ENCODE results near the gene CLEC4D. TPM values are rescaled to one million over a fixed set of nuclear protein-coding genes. Genes with fewer than 3 reads are reported as not detected.
"Not testable (repeated sequence)": the region's sequence is repeated elsewhere in the genome, so short reads cannot be mapped to it uniquely, and the experiment has no call there.

Gene CLEC4D
- total RNA-seq, 1 experiment from 2014 or later: not detected

GRCh38 chr12:8532045-8532444, 18.7 kb downstream of the CLEC4D start (continued):
- TF ChIP-seq REST (IDR thresholded peaks at IDR 0.05; ENCODE audit: low read depth): no peak

GRCh38 chr12:8537820-8538219, 24.5 kb downstream of the CLEC4D start:
- intact Hi-C loops (cut with micrococcal nuclease): loop anchor here (5.0 kb wide), 1 partner anchor 354 kb away; no protein-coding TSS in a partner anchor
- H3K9me3 ChIP-seq (ENCODE audit: control insufficient read depth in 1 of 2, insufficient read depth in 1 of 2, low read depth in 1 of 2, low read length in 2 of 2); H3K27ac ChIP-seq (ENCODE audit: low read depth, low read length); BruUV-seq (replicated peaks); POLR2A ChIA-PET; H3K4me1 ChIP-seq (ENCODE audit: control insufficient read depth in 1 of 2, insufficient read depth in 2 of 2, low read length in 2 of 2); H3K9ac ChIP-seq (ENCODE audit: low read length); H3K36me3 ChIP-seq (ENCODE audit: control insufficient read depth in 1 of 2, insufficient read depth in 2 of 2, low read length in 2 of 2); H3K79me2 ChIP-seq (ENCODE audit: insufficient read depth, low read length); H3K9me2 ChIP-seq (ENCODE audit: insufficient read depth); RAD21 ChIA-PET (ENCODE audit: low non-redundant PET in 1 of 2, low total read pairs in 2 of 2, uncharacterized antibody in 2 of 2, unreplicated experiment in 2 of 2); H4K20me1 ChIP-seq (ENCODE audit: insufficient read depth); H3K4me3 ChIP-seq (replicated peaks in 1 of 2; ENCODE audit: low read depth in 1 of 2, low read length in 2 of 2); H3K4me2 ChIP-seq (ENCODE audit: low read length); DNase-seq (ENCODE audit: low read depth, low spot score); H2AFZ ChIP-seq (ENCODE audit: low read depth, low read length, poor library complexity, severe bottlenecking): not testable (repeated sequence)
- H3K27me3 ChIP-seq (ENCODE audit: insufficient read depth, low read length): peaks cover 33% of the 10 kb centered on the region
- ATAC-seq: peak; percentile 59
- TF ChIP-seq RAD21 (IDR thresholded peaks at IDR 0.05; ENCODE audit: low read depth) (peak; percentile 38; the same call in 1 of the 2 replicates), CTCF (IDR thresholded peaks at IDR 0.05 in 2 of 3, conservative IDR thresholded peaks at IDR 0.05 in 1 of 3; ENCODE audit: borderline replicate concordance in 1 of 3, insufficient read depth in 1 of 3, low read depth in 2 of 3, low read length in 2 of 3) (peak; percentile 15 to 67 (median 46); a peak in 4 of 6 replicates)
- CTCF ChIA-PET: interaction anchor here (1.9 kb wide), 1 partner anchor 9 kb away, joined by 4 read pairs; no protein-coding TSS in a partner anchor

- CTCF ChIA-PET; H3K27ac ChIP-seq (ENCODE audit: low read depth, low read length); H3K4me2 ChIP-seq (ENCODE audit: low read length); H3K9me2 ChIP-seq (ENCODE audit: insufficient read depth); H3K4me1 ChIP-seq (ENCODE audit: control insufficient read depth in 1 of 2, insufficient read depth in 2 of 2, low read length in 2 of 2); H3K9me3 ChIP-seq (ENCODE audit: control insufficient read depth in 1 of 2, insufficient read depth in 1 of 2, low read depth in 1 of 2, low read length in 2 of 2); H2AFZ ChIP-seq (ENCODE audit: low read depth, low read length, poor library complexity, severe bottlenecking); H3K27me3 ChIP-seq (ENCODE audit: insufficient read depth, low read length); ATAC-seq; DNase-seq (ENCODE audit: low read depth, low spot score); H3K4me3 ChIP-seq (replicated peaks in 1 of 2; ENCODE audit: low read depth in 1 of 2, low read length in 2 of 2); POLR2A ChIA-PET; H3K79me2 ChIP-seq (ENCODE audit: insufficient read depth, low read length); H3K36me3 ChIP-seq (ENCODE audit: control insufficient read depth in 1 of 2, insufficient read depth in 2 of 2, low read length in 2 of 2); H3K9ac ChIP-seq (ENCODE audit: low read length); H4K20me1 ChIP-seq (ENCODE audit: insufficient read depth); BruUV-seq (replicated peaks): not testable (repeated sequence)
- intact Hi-C loops (cut with micrococcal nuclease): loop anchor here (10.0 kb wide), 1 partner anchor 284 kb away; the partner anchor contains the start of gene A2ML1
- RAD21 ChIA-PET (ENCODE audit: low non-redundant PET in 1 of 2, low total read pairs in 2 of 2, uncharacterized antibody in 2 of 2, unreplicated experiment in 2 of 2): interaction anchor here in 1 of 2 experiments (0.7 kb wide), 1 partner anchor 274 kb away, joined by 3 read pairs; no protein-coding TSS in a partner anchor
These were observed 27.5 kb downstream of the CLEC4D start, which contains the start of gene CLEC4E for GRCh38 chr12:8540831-8541230. TSS of gene CLEC4E (minus strand) at chr12:8540905. CDS start at chr12:8540797, 108 bp downstream.

All from HCT116 (cell line).